ENCODE data around the gene CA5B.
"Not testable (repeated sequence)": the region's sequence is repeated elsewhere in the genome, so short reads cannot be mapped to it uniquely, and the experiment has no call there.

The CA5B gene

DNA sequence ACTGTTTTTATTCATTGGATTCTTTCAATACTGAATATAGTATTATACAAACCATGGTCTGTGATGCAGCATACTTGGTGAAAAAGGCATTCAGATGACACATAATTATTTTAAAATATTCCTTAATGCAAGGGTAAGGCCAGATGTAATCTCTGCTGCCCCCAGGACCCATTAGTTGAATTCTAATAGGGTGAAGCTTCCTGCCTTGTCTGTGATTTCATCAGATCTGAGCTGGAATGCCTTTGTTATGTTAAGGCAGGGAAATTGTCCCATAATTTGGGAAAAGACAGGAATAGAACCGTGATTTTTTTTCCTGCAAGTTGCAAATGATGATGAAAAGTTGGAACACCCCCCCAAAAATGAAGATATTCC lies 78.4 kb downstream of the CA5B start:
- no peak overlapping the region for H3K4me3 ChIP-seq (replicated peaks; ENCODE audit: low read depth, low read length)
- TF ChIP-seq, protein P1, sequence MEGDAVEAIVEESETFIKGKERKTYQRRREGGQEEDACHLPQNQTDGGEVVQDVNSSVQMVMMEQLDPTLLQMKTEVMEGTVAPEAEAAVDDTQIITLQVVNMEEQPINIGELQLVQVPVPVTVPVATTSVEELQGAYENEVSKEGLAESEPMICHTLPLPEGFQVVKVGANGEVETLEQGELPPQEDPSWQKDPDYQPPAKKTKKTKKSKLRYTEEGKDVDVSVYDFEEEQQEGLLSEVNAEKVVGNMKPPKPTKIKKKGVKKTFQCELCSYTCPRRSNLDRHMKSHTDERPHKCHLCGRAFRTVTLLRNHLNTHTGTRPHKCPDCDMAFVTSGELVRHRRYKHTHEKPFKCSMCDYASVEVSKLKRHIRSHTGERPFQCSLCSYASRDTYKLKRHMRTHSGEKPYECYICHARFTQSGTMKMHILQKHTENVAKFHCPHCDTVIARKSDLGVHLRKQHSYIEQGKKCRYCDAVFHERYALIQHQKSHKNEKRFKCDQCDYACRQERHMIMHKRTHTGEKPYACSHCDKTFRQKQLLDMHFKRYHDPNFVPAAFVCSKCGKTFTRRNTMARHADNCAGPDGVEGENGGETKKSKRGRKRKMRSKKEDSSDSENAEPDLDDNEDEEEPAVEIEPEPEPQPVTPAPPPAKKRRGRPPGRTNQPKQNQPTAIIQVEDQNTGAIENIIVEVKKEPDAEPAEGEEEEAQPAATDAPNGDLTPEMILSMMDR (IDR thresholded peaks at IDR 0.05; ENCODE audit: low read length, missing control alignments), result no peak
- no peak for DNase-seq (ENCODE audit: low read depth)

DNA sequence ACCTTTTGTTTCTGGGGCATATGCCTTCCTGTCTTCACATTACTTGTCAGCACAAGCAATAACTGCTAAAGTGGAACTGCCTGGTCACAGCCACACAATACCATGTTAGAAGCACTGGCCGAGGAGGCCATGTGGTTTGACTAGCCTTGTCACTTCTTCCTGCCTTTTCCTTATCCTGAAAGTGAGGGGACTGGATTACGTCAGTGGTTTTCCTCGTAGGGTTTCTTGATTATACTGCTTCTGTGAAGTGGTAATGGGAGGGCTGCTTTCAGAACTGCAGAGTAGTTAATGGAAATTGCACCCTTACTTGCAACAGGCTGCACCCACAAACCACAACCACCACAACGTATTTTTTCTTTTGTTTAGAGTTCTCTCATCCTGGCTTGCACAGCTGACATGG lies 78.8 kb downstream of the CA5B start:
- TF ChIP-seq, protein P1 (IDR thresholded peaks at IDR 0.05; ENCODE audit: low read length, missing control alignments), result no peak
- peak; percentile 3 for DNase-seq (ENCODE audit: low read depth)
- no peak overlapping the region for H3K4me3 ChIP-seq (replicated peaks; ENCODE audit: low read depth, low read length)

DNA sequence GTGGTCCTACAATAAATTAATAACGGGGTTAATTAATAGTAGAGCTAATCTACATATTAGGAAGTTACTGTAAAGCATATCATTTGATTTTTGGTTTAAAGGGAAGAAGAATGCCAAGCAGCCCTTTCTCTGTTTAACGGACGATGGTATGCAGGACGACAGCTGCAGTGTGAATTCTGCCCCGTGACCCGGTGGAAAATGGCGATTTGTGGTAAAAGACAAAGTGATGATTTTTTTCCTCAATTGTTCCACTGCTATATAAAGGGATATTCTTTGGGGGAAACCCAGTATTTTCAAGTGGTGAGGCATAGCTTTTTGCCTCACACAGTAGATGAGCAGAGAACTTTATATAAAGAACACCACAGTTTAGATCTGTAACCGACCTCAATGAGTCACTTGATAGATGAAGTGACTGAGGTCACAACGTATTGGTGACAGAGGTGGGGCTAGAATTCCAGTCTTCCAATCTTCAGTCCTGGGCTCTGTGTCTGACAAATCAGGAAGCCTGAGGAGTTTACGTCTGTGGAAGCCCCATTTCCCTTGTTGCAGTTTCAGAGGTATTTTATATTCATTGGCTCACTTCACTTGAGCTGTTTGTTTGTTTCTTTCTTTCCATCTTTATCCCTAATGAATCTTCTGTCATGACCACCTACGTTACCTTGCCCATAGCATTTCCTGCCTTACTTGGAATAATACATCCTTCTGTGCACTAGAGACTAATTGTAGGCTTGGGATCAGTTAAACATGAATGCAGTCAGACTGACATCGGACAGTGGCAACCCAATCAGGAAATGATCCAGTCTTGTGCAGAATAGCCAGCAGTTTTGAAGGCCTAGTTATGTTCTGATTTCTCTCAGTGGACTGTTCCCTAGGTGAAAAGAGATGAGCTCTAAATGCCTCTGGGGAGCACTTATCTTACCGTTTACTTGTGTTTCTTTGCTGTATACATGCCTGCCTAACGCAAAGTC lies 82.3 kb downstream of the CA5B start:
- no peak overlapping the region for H3K4me3 ChIP-seq (replicated peaks; ENCODE audit: low read depth, low read length)
- DNase-seq (ENCODE audit: low read depth), result no peak
- TF ChIP-seq, protein P1 (IDR thresholded peaks at IDR 0.05; ENCODE audit: low read length, missing control alignments), result no peak

DNA sequence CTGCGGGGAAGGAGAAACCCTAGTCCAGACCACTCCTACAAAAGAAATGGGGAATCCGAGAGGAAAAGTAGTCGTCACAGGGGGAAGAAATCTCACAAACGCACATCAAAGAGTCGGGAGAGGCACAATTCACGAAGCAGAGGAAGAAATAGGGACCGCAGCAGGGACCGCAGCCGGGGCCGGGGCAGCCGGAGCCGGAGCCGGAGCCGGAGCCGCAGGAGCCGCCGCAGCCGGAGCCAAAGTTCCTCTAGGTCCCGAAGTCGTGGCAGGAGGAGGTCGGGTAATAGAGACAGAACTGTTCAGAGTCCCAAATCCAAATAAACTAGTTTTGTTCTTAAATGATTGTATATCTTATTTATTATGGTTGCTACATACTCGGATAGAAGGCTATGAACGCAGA lies 84.9 kb downstream of the CA5B start:
- TF ChIP-seq, protein P1 (IDR thresholded peaks at IDR 0.05; ENCODE audit: low read length, missing control alignments), result no peak
- no peak for DNase-seq (ENCODE audit: low read depth)
- no peak overlapping the region for H3K4me3 ChIP-seq (replicated peaks; ENCODE audit: low read depth, low read length)

DNA sequence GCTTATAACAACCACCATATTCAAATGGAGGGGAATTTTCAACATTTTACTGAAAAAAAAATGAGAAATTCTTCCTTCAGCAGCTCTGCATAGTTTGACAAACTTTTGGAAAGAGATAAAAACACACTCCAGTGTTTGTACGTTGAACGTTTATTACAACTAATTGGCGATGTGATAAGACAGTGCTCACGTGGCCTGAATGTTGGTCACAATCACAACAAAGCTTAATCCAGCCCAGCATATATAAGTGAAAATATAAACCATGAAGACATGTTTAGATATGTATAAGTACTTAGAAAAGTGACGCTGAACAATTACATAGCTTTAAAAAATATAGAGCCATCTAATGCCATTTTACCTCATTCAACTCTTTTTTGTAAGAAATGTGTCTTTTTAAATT lies 87.9 kb downstream of the CA5B start:
- DNase-seq (ENCODE audit: low read depth), result no peak
- TF ChIP-seq, protein P1 (IDR thresholded peaks at IDR 0.05; ENCODE audit: low read length, missing control alignments), result no peak
- H3K4me3 ChIP-seq (replicated peaks; ENCODE audit: low read depth, low read length), result no peak overlapping the region

DNA sequence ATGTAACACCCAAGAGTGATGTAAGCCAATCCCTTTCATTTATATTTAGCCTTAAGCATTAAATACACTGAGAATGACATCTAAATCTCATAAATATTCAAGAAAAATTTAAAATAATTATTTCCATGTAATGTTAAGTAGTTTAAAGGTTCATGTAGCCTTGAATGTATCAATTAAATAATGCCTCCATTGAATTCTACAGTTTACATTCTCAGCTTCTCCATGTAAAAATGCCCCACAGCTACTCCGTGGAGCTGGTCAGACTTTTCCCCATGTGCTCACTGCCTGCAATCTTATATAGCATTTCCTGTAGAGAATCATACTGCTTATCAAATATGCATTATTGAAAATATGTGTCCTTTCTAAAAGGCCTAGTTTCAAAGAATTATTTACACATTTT lies 91.1 kb downstream of the CA5B start:
- H3K4me3 ChIP-seq (replicated peaks; ENCODE audit: low read depth, low read length), result no peak overlapping the region
- TF ChIP-seq, protein P1 (IDR thresholded peaks at IDR 0.05; ENCODE audit: low read length, missing control alignments), result no peak
- no peak for DNase-seq (ENCODE audit: low read depth)

DNA sequence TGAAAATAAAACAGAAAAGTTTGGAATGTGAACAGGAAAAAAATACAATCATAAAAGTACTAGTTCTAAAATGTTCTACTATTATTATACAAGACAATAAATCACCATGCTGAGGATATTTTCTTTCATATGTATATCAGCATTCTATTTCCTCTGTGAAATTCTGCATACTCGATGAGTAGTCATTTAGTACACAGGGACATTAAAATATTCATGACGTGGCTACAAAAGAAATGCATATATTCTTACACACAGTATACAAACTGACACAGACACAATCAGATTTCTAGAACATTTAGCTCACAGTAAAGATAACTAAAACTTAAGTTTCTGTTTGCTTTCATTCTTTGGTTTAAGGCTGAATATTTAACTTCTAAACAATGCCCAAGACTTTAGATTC lies 93.3 kb downstream of the CA5B start:
- DNase-seq (ENCODE audit: low read depth); H3K4me3 ChIP-seq (replicated peaks; ENCODE audit: low read depth, low read length): not testable (repeated sequence)
